ES-I3 (cell line): Measurements from ENCODE around the gene AFF3.

Source experiments
- H3K36me3 ChIP-seq: 2 replicates; pipeline ENCODE4 v1.6.1; 2013; ENCODE audit warnings: mild to moderate bottlenecking, low read length, control low read depth, moderate library complexity; ENCODE audit not compliant: insufficient read depth
- H3K4me1 ChIP-seq: 2 replicates; pipeline ENCODE4 v1.6.1; 2013; ENCODE audit warnings: mild to moderate bottlenecking, control low read depth, low read length; ENCODE audit not compliant: insufficient read depth
- H3K9ac ChIP-seq: 2 replicates; pipeline ENCODE4 v1.6.1; 2013; ENCODE audit warnings: low read depth, mild to moderate bottlenecking, low read length, moderate library complexity
- H3K9me3 ChIP-seq: 2 replicates; pipeline ENCODE4 v1.6.1; 2013; ENCODE audit warnings: mild to moderate bottlenecking, low read length, moderate library complexity; ENCODE audit not compliant: control insufficient read depth, insufficient read depth

Gene AFF3

DNA sequence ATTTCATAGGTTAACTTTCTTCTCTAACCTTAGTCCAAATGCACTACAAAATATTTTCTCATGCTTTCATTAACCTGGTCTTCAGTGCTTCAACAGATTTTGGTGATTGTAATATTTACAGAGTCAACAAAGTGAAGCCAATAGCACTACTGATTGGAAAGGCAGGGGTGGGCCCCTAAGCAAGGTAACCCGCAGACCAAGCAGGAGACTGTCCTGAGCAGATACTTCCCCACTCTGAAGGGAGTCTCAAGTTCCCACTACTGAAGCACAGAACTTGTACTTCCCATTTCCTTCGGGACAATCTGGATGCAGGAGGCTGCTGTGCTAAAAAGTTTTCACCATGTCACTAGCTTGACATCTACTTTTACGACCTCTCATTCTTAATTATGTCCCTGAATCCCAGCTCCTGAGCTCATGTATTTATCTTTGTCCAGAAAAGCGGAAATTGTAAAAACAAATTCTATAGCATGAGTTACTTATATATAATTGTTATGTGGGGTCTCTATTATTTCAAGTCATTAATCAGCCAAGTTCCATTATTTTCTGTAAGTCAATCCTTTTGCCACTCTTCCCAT, 341.0 kb downstream of the AFF3 start:
- peaks cover 14% of the 10 kb centered on the region; the same call in 1 of the 2 replicates for H3K9me3 ChIP-seq
- H3K9ac ChIP-seq, result no peak overlapping the region
- H3K4me1 ChIP-seq, result no peaks in the 10 kb centered on the region
- H3K36me3 ChIP-seq, result no peaks in the 10 kb centered on the region

DNA sequence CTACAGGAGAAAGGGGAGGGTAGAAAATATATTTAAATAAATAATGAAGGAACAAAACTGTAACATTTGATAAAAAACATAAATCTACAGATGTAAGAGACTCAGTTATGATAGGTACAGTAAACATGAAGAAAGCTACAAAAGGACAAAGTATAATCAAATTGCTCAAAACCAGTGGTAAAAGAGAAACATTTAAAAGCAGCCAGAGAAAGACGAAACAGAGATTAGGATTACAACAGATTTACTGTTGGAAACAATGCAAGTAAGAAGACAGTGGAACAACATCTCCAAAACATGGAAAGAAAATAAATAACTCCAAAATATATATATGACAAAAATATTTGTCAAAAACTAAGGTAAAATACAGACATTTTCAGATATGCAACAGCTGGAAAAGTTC, 344.9 kb downstream of the AFF3 start:
- H3K36me3 ChIP-seq, result no peaks in the 10 kb centered on the region
- H3K9ac ChIP-seq, result no peak overlapping the region
- no peaks in the 10 kb centered on the region for H3K4me1 ChIP-seq
- H3K9me3 ChIP-seq, result peaks cover 15% of the 10 kb centered on the region; the same call in 1 of the 2 replicates

DNA sequence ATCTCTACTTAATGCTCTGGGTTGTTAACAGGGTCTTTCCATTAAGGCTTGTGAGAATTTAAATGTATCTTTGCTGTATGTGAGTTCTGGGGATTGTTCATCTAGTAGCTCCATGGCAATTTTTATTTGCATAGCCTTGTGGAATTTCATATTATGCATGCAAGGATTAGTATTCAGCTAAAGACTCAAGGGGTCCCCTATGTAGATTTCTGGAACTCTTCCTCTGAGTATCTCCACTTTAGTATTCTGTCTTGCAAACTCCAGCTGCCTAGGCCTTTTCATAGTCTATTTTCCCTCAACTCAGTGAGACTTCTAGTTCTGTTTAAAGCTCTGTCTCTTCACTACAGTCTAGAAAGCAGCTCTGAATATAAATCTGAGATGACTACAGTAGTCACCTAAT, 348.0 kb downstream of the AFF3 start:
- no peaks in the 10 kb centered on the region for H3K4me1 ChIP-seq
- H3K9ac ChIP-seq, result no peak overlapping the region
- no peaks in the 10 kb centered on the region for H3K36me3 ChIP-seq
- peaks cover 15% of the 10 kb centered on the region; the same call in 1 of the 2 replicates for H3K9me3 ChIP-seq

DNA sequence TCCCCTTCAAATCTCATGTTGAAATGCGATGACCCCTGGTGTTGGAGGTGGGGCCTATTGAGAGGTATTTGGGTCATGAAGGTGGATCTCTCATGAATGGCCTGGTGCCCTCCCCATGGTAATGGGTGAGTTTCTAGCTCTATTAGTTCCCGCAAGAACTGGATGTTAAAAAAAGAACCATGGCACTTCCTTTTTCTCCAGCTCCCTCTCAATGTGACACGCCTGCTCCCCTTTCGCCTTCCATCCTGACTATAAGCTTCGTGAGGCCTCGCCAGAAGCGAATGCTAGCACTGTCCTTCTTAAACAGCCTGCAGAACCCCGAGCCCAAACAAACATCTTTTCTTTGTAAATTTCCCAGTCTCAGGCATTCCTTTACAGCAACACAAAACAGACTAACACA, 349.4 kb downstream of the AFF3 start:
- no peak overlapping the region for H3K9ac ChIP-seq
- peaks cover 12% of the 10 kb centered on the region; the same call in 1 of the 2 replicates for H3K9me3 ChIP-seq
- H3K4me1 ChIP-seq, result no peaks in the 10 kb centered on the region
- no peaks in the 10 kb centered on the region for H3K36me3 ChIP-seq

DNA sequence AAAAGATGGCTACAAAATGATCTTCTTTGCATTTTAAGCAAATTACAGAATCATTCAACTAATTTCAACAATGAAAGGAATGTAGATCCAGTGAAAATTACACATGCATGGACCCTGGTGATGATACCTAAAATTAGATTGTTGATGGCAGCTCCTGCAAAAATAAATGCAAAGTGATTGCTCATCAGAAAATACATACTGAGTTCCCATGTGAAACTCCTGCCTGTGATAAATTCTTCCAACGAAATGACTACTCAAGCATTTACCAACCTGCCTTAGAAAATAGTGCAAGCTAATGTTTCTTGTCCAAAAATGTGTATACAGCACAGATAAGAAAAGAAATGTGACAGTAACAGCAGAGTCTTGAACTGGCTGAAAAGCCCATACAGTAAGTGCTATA, 352.5 kb downstream of the AFF3 start:
- no peaks in the 10 kb centered on the region for H3K9me3 ChIP-seq
- H3K9ac ChIP-seq, result no peak overlapping the region
- H3K4me1 ChIP-seq, result no peaks in the 10 kb centered on the region
- no peaks in the 10 kb centered on the region for H3K36me3 ChIP-seq

DNA sequence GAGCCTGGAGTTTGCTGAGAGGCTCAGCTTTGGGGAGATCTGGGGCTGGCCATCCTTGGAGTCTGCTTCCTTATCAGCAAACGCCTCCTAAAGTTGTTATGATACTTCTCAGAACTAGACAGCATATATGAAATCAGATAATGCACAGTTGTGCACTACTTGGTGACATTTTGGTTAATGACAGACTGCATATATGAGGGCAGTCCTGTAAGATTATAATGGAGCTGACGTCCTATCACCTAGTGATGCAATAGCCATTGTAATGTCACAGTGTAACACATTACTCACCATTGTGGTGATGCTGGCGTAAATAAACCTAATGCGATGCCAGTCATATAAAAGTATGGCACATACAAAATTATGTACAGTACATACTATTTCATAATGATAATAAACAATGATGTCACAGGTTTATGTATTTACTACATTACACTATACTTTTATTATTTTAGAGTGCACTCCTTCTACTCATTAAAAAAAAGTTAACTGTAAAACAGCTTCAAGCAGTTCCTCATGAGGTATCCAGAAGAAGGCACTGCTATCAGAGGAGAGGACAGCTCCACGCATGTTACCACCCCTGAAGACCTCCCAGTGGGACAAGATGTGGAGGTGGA, 354.5 kb downstream of the AFF3 start:
- H3K4me1 ChIP-seq, result no peaks in the 10 kb centered on the region

DNA sequence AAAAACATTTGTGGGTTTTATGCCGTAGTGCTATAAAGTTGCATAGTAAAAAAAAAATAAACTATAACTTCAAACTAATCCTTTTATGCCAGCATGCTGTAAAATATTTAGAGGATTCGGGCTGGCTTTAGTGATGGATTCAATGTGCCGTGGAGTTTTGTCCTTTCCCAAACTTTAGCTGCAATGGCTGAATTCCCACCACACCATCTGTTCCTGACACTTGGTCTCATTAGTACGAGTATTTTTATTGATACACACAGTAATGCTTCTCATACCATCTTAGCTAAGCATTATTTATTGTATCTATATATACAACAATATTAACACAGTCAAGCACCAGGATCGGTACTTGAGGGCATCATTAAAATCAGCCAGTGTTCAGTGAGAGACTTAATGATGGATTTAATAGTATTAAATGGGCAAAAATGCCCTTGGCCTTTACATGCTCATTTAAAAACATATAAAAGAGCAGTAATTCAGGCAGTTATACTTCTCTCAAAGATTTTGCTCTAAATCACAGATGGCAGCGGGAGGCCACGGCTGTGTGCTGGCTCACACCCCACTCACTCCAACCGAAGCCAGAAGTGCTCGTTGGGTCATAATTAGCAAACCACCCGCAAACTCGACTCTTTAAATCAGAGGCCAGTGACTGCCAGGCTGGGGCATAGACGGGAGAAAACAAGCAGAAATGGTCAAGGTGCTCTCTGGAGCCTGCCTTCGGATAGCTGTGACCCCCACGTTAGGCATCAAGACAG, 355.6 kb downstream of the AFF3 start:
- H3K9me3 ChIP-seq, result no peaks in the 10 kb centered on the region
- H3K36me3 ChIP-seq, result no peaks in the 10 kb centered on the region
- H3K4me1 ChIP-seq, result no peaks in the 10 kb centered on the region
- no peak overlapping the region for H3K9ac ChIP-seq

More for the DNA sequence above, 354.5 kb downstream of the AFF3 start:
- Histone ChIP-seq H3K36me3 (no peaks in the 10 kb centered on the region), H3K9me3 (no peaks in the 10 kb centered on the region), H3K9ac (no peak overlapping the region)

DNA sequence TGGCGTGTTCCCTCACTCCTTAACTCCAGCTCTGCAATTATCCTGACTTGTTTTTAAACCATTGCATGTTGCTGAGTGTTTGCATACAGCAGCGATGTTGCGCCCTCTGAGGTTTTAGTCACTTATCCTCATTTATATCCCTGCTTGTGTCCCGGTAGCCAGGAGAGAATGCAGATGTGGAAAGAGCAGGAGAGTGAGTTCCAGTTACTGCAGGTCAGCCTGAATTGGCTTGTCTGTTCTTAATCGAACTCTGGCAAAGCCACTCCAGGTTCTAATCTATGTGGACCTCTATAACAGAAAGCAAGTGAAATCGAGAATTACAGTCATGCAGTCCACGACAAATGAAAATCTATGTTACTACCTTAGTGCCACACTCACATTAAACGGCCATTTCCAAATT, 357.4 kb downstream of the AFF3 start:
- Histone ChIP-seq H3K4me1 (no peaks in the 10 kb centered on the region), H3K9me3 (no peaks in the 10 kb centered on the region), H3K36me3 (no peaks in the 10 kb centered on the region), H3K9ac (no peak overlapping the region)

DNA sequence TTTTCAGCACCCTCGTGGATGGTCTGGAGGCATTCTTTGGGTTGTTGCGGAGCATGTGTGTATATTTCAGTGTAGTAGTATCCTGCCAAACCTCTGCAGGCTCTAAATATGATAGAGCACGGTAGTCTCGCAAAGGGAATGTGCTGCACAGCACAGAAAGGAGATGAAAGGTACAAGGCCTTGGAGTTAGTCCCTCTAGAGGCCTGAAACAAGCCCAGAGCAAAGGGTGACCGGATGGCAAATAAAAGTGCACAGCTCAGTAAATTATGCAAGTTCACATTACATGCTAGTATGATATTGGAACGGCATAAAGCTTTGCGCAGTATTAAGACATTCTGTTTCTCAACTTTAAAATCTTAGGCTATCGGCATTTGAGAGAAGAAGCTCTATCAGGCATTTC, 358.1 kb downstream of the AFF3 start:
- no peaks in the 10 kb centered on the region for H3K9me3 ChIP-seq
- H3K9ac ChIP-seq, result no peak overlapping the region
- no peaks in the 10 kb centered on the region for H3K4me1 ChIP-seq
- no peaks in the 10 kb centered on the region for H3K36me3 ChIP-seq

DNA sequence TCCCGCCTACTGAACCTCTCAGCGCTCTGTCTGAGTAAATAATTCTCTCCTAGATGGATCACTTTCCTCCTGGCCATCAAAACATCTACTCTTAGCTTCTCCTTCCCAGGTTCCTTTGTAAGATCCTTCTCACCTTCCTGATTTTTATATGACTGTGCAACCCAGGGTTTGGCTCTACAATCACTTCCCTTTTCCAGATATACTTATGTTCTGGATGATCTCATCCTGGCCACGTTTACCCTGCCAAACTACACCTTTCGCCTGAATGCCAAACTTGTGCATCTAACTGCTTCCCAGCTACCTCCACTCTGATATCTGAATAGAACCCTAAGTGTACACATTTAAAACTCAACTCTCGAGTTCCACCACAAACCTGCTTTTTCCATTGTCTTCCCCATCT, 362.1 kb downstream of the AFF3 start:
- Histone ChIP-seq H3K36me3 (no peaks in the 10 kb centered on the region), H3K4me1 (0 out of 2 replicates have a peak, but pooled peaks cover 11% of the 10 kb centered on the region), H3K9me3 (peaks cover 3% of the 10 kb centered on the region), H3K9ac (no peak overlapping the region)

DNA sequence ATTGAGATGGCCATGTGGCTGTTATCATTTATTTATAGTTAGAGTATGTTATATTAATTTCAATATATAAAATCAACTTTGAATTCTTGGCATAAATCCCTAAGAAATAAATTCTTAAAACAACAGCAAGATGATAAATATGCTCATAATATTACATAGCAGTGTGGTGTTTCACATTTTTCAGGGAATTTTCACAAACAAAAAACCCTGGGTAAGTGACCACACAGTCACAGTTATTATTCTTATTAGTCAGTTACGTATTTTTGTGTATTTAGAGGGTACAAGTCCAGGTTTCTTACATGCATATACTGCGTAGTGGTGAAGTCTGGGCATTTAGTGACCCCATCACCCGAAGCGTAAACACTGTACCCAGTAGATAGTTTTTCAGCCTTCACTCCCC, 363.1 kb downstream of the AFF3 start:
- Histone ChIP-seq H3K9ac (no peak overlapping the region), H3K36me3 (no peaks in the 10 kb centered on the region), H3K4me1 (0 out of 2 replicates have a peak, but pooled peaks cover 11% of the 10 kb centered on the region), H3K9me3 (peaks cover 3% of the 10 kb centered on the region)

DNA sequence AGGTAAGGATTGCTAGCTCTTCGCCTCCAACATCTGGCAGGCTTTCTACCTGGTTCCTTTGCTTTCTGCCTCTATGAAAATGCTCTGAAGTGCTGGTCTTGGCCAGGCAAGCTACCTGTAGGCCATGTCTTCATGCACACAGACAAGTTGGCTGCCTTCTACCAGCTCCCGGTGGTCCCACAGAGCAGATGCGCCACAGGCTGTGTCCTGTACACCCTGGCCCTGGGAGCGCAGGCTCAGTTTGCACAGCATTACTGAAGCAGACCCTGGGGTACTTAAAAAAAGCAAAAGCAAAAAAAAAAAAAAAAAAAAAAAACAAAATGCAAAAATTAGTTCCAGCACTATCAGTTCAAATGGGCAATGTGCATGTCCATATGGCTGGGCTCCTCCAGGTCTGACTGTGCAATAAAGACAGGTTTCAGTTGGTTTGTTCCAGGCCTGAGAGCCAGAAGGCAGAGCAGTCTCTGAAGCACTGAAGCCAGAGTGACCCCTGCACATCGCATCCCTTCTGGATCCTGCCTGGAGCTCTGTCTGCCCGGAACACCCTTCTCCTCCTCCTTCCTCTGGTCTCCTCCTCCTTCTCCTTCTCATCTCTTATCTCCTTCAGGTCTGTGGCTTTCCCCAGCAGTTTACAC, 364.6 kb downstream of the AFF3 start:
- Histone ChIP-seq H3K9me3 (peaks cover 3% of the 10 kb centered on the region), H3K36me3 (no peaks in the 10 kb centered on the region)

DNA sequence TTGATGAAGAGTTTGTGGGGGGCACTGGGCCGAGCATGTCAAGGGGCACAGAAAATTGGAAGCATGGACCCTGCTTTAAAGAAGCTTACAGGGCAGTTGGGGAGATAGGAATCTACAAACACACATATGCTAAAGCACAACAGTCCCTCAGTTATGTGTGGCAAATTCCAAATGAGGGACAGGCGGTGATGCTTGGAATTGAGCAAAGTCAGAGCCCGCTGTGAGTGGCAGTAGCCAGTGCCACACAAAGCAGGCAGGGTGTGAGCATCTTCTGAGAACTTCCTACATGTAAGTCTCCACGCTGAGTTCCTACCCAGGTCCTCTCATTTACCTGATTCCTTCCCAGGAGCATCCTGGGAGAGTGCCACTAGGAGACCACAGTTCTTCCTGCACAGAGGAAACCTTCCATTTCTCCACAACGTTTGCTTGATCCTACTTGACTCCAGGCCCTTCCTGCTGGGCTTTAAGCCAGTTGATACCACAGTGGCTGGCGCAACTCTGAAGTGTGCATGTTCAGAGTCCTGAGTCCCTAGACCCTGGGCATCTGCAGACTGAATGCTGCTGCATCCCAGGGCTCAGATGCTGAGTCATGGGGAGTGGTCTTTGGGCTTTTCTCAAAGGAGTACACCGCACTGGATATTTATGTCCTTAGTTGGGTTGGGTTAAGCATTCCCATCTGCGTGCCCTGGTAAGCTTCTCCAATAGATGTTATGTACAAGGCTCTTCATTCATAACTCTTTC, 365.3 kb downstream of the AFF3 start:
- Histone ChIP-seq H3K36me3 (no peaks in the 10 kb centered on the region), H3K4me1 (0 out of 2 replicates have a peak, but pooled peaks cover 11% of the 10 kb centered on the region), H3K9ac (no peak overlapping the region), H3K9me3 (peaks cover 3% of the 10 kb centered on the region)

More for the DNA sequence above, 364.6 kb downstream of the AFF3 start:
- H3K9ac ChIP-seq, result no peak overlapping the region
- 0 out of 2 replicates have a peak, but pooled peaks cover 11% of the 10 kb centered on the region for H3K4me1 ChIP-seq
